Esophagus (tissue), 2 donors: ENCODE data around the gene NTMT1. TPM values are rescaled to one million over a fixed set of nuclear protein-coding genes. Genes with fewer than 3 reads are reported as not detected.

Source experiments
- H3K27ac ChIP-seq, 2 donors: one replicate each; pipeline ENCODE4 v1.5.1; 2013; ENCODE audit warnings: low read depth in 2 of 2, mild to moderate bottlenecking in 2 of 2, inconsistent platforms in 1 of 2, low read length in 1 of 2, moderate library complexity in 1 of 2
- H3K27me3 ChIP-seq, 2 donors: one replicate each; pipeline ENCODE4 v1.6.1; 2013; ENCODE audit warnings: low read length in 2 of 2, control low read depth in 1 of 2, mild to moderate bottlenecking in 1 of 2; ENCODE audit not compliant: insufficient read depth in 2 of 2, control insufficient read depth in 1 of 2
- H3K36me3 ChIP-seq, 2 donors: one replicate each; pipeline ENCODE4 v1.6.1; 2013; ENCODE audit warnings: low read length in 1 of 2; ENCODE audit not compliant: control insufficient read depth in 2 of 2, insufficient read depth in 2 of 2
- H3K4me1 ChIP-seq, 2 donors: one replicate each; pipeline ENCODE4 v1.6.1; 2013; ENCODE audit warnings: low read length in 1 of 2; ENCODE audit not compliant: control insufficient read depth in 2 of 2, insufficient read depth in 2 of 2
- H3K4me3 ChIP-seq, 2 donors: one replicate each; pipeline ENCODE4 v1.5.1; 2013; ENCODE audit warnings: low read length in 2 of 2, mild to moderate bottlenecking in 2 of 2, low read depth in 1 of 2, moderate library complexity in 1 of 2
- H3K9me3 ChIP-seq, 2 donors: one replicate each; pipeline ENCODE4 v1.6.1; 2013; ENCODE audit warnings: mild to moderate bottlenecking in 2 of 2, low read depth in 1 of 2, low read length in 1 of 2, moderate library complexity in 1 of 2; ENCODE audit not compliant: control insufficient read depth in 2 of 2, insufficient read depth in 1 of 2
- WGBS, 2 donors: extraction: QIAGEN DNeasy Blood & Tissue Kit; methylation state at CpG; one replicate each; pipeline ENCODE4 v1.1.7; 2013; 5-methylcytosine and 5-hydroxymethylcytosine counted together
- polyA plus RNA-seq, 2 donors: library from polyadenylated mRNA; stranded (reverse); fragments of 200-250 nt; gene quantifications; one replicate each; pipeline ENCODE4 v1.2.3, GENCODE V29; 2013
- donor health status: healthy with polysubstance abuse.
- donor health status: Bipolar disorder and iron deficiency.

NTMT1 gene
- polyA plus RNA-seq, 2 donors: 14.2 to 30.6 TPM

DNA sequence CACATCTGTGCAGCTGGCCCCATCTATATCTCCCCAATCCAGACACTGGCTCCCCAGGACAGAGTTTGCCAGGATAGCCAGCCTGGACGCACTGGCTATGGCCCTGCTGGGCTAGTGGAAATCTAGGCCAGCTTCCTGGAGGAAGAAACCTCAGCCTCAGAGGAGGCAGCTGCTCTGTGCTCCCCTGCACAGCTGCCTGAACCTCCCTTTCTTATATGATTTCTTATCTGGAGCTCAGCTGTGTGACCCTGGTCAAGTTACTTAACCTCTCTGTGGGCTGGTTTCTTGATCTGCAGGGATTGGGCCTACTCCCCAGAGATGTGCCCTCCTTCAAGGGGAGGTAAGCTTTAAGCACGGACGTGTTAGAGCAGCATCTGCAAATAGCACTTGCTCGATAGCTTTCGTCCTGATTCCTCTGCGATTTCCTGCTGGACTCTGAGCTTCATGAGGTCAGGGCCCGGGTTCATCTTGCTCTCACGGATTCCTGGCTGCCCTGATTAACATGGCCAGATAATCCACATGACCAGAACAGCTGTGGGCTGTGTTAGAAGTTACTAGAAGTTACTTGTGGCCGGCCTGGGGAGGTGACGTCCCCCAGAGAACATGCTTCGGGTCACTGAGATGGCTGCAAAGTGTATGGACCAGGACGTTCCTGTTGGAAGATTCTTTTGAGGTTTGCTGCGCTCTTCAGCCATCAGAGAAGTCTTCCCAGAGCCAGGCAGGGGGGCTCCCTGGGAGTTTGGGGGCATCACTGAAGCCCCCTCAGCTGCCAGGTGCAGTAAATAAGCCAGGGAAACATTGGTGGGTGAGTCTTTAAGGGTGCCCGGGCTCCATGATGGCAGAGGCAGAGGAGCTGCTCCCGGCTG lies 19.6 kb upstream of the NTMT1 start:
- no peak overlapping the region for H3K4me3 ChIP-seq
- H3K36me3 ChIP-seq: no peaks in the 10 kb centered on the region
- peaks cover 3 to 24% of the 10 kb centered on the region in 2 donors for H3K4me1 ChIP-seq
- no peaks in the 10 kb centered on the region for H3K9me3 ChIP-seq
- peak overlapping the region; percentile 88 to 90 for H3K27ac ChIP-seq
- WGBS, 2 donors: 69 to 72% methylated on average over 15 of the region's 15 CpGs
- no peaks in the 10 kb centered on the region for H3K27me3 ChIP-seq

DNA sequence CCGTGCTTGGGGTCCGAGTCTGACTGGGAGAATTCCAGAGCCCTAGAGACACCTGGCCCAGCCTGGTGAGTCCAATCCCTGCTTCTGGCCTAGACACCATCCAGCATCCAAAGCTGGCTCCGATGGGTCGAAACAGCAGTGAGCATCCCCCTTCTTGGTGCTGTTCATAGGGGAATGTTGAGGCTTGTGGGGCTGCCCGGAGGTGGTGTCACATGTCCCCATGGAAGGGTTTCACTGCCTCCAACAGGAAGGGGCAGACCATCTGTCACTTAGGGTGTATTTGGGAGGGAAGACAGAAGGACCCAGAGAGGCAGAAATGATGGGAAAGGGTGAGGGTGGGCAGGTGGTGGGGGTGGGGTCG lies 19.0 kb upstream of the NTMT1 start:
- Histone ChIP-seq H3K27me3 (no peaks in the 10 kb centered on the region), H3K36me3 (no peaks in the 10 kb centered on the region), H3K27ac (peak overlapping the region; percentile 88 to 90), H3K9me3 (no peaks in the 10 kb centered on the region), H3K4me1 (peaks cover 3 to 24% of the 10 kb centered on the region in 2 donors), H3K4me3 (no peak overlapping the region)
- 71 to 72% methylated on average over 6 of the region's 6 CpGs for WGBS, 2 donors

DNA sequence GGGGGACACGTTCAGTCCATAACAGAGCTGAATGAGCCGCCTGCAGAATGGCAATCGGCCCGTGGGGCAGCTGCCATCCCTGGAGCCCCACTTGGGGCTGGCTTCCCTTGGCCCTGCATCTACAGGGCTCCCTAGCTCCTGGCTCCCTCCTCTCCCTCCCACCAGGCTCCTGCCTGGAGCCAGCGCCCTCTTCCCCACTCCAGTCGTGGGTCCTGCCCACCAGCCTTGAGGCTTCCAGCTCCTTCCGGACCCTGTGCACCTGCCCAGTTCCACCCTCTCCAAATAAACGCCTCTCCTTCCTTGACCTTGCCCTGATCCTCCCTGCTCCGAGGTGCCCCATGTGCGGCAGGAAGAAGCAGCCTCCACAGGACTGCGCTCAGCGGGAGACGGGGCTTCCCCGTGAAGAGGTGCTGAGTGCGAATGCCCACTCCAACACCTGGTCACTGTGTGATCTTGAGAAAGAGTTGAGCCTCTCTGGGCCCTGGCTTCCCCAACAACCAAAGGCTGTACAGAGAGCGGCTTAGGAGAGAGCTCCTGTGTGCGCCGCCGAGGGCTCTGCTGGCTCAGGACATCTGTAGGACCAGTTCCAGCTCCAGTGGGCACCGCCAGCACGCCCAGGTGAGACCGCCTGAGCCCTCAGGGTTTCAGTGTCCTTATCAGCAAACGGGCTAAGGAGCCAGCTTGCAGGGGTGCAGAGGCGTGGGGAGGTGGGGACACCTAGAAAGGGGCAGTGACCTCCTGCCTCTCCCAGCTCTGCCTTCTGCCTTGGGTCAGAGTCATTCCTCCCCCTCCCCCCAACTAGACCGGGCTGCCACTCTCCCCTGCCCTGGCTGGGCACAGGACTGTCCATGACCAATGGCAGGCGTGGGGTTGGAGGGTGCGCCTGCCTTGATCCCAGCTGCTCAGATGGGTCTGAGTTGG lies 17.1 kb upstream of the NTMT1 start:
- no peak overlapping the region for H3K4me3 ChIP-seq
- no peaks in the 10 kb centered on the region for H3K36me3 ChIP-seq
- peak overlapping the region; percentile 88 to 89 for H3K27ac ChIP-seq
- 79 to 80% methylated on average over 27 of the region's 27 CpGs for WGBS, 2 donors
- no peaks in the 10 kb centered on the region for H3K9me3 ChIP-seq
- H3K27me3 ChIP-seq: no peaks in the 10 kb centered on the region
- peaks cover 3 to 24% of the 10 kb centered on the region in 2 donors for H3K4me1 ChIP-seq

DNA sequence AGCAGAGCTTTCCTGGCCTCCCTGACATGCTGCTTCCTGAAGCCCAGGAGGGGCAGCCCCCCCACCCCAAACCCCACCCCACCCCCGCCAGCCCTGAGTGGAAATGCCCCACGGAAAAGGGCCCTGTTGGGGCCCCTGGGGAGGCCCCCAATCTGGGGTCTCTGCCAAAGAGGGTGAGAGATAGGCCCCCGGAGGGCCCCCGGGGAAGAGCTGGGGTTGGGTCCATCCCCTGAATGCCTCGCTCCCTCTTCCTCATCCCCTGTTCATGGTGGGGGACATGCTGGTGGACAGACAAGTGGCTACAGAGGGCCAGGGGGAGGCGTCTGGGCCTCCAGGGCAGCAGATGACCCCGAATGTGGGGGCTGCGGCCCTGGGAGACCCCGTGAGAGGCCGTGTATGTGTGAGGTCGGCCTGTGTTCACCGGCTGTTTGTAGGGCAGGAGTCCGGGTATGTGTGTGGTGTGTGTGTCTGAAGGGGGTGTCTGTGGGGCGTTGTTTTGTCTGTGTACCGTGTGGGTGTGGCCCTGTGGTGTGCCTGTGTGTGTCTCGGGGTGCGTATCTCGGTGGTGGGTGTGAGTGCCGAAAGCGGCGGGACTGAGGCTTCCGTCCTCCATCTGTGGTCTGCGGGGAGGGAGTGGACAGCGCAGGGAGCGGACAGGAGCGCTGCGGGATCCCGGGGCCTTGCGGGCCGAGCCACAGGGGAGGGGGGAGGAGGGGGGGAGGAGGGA lies 16.3 kb upstream of the NTMT1 start:
- WGBS, 2 donors: 12 to 19% methylated on average over 21 to 29 of the region's 30 CpGs
- Histone ChIP-seq H3K27ac (peak overlapping the region; percentile 88 to 89), H3K4me1 (peaks cover 3 to 24% of the 10 kb centered on the region in 2 donors)

DNA sequence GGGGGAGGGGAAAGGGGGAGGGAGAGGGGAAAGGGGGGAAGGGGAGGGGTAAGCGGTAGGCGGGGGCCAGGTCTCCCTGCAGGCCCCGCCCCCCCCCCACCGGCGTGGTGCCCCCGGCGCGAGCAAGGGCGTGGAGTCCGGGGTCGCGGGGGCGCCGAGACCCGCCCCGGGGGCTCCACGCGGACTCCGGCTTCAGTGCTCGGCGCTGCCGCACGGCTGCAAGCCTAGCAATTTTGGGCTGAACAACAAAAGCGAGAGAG lies 15.8 kb upstream of the NTMT1 start:
- Histone ChIP-seq H3K36me3 (no peaks in the 10 kb centered on the region), H3K4me1 (peaks cover 3 to 24% of the 10 kb centered on the region in 2 donors), H3K27me3 (no peaks in the 10 kb centered on the region), H3K27ac (peak overlapping the region; percentile 65 to 89), H3K9me3 (no peaks in the 10 kb centered on the region), H3K4me3 (peak overlapping the region; percentile 45 to 68)
- WGBS, 2 donors: 1 to 3% methylated on average over 15 to 24 of the region's 24 CpGs

More for the DNA sequence above, 16.3 kb upstream of the NTMT1 start:
- no peaks in the 10 kb centered on the region for H3K9me3 ChIP-seq
- peak overlapping the region; percentile 12 to 45 for H3K4me3 ChIP-seq
- H3K27me3 ChIP-seq: no peaks in the 10 kb centered on the region
- H3K36me3 ChIP-seq: no peaks in the 10 kb centered on the region

DNA sequence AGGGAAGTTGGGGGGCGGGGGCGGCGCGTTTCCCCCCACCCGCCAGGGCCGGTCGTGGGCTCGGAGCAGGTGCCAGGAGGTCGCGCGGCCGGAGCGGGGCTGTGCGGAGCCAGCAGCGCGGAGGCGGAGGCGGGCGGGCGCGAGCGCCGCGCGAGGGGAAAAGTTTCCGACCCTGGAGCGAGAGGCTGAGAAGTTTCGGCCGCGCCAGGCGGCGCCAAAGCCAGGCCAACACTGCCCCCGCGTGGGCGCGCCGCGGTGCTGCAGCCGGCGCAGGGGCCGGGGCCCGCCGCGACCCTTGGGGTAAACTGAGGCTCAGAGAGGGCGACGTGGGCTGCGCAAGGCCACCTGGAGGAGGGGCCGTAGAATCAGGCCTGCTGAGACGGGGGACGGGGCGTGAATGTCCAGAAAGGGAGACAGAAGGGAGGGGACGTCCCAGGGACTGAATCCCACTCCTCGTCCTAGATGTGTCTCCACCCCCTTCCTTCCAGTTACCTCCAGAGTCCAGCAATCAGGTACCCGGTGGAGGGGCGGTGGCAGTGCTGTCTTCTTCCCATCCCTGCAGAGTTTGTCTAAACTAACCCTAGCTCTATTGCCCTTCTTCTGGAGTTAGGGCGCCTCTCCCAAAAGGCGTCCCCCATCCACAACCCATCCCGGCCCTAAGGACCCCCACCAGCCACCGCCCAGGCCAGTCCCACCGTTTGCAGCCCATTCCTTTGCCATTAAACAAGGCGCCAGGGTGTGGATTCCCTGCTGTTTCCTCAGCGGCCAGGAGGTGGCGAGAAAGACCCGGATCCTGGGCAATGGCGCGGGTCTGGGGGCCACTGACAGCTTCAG lies 15.3 kb upstream of the NTMT1 start:
- H3K4me3 ChIP-seq: peak overlapping the region; percentile 45 to 68
- WGBS, 2 donors: 1 to 2% methylated on average over 64 to 66 of the region's 66 CpGs
- H3K36me3 ChIP-seq: no peaks in the 10 kb centered on the region
- peak overlapping the region; percentile 65 to 89 for H3K27ac ChIP-seq
- H3K9me3 ChIP-seq: no peaks in the 10 kb centered on the region
- H3K4me1 ChIP-seq: peaks cover 3 to 24% of the 10 kb centered on the region in 2 donors
- H3K27me3 ChIP-seq: no peaks in the 10 kb centered on the region

DNA sequence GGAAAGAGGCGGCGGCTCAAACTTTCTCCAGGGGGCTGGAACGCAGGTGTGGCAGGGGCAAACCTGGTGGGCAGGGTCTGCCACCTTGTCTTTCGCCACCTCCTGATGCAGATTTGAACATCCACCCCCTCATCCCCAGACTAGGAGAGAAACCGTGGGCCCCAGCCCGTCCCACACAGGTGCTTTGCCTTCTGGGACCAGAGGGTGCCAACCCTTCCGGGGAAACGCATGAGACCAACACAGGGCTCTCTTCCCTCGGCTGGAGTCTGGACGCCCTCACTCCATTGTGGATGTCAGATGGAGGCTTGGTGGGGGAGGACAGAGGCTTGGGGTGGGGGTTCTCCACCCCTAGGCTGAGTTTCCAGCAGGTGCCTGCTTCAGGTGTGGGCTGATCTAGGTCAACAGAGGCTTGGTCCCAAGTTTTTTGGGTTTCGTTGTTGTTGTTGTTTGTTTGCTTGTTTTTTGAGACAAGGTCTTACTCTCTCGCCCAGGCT lies 14.6 kb upstream of the NTMT1 start:
- Histone ChIP-seq H3K27me3 (no peaks in the 10 kb centered on the region), H3K36me3 (no peaks in the 10 kb centered on the region), H3K4me1 (peaks cover 3 to 24% of the 10 kb centered on the region in 2 donors), H3K9me3 (no peaks in the 10 kb centered on the region), H3K4me3 (peak overlapping the region in 1 of 2 donors; percentile 68), H3K27ac (no peak overlapping the region)
- WGBS, 2 donors: 24 to 27% methylated on average over 12 of the region's 12 CpGs

DNA sequence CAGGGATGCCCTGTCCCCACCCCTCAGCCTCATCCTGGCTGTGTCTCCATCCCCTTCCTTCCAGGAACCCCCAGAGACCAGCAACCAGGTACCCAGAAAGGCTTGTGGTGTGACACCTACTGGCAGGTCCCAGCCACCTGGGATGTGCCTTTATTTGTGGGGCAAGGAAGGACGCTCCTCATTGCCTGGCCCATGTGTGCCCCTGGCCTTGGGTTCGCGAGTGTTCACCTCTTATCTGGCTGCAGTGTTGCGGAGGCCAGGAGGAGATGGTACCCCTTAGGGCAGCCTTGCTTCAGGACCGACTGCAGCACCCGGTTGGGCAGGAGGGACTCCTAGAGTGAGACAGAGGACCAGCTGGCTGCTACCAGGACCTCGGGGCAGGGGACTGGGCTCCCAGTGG lies 13.8 kb upstream of the NTMT1 start:
- H3K4me1 ChIP-seq: peaks cover 3 to 22% of the 10 kb centered on the region in 2 donors
- no peaks in the 10 kb centered on the region for H3K9me3 ChIP-seq
- H3K36me3 ChIP-seq: no peaks in the 10 kb centered on the region
- no peaks in the 10 kb centered on the region for H3K27me3 ChIP-seq
- no peak overlapping the region for H3K27ac ChIP-seq
- WGBS, 2 donors: 69 to 75% methylated on average over 7 of the region's 7 CpGs
- H3K4me3 ChIP-seq: no peak overlapping the region
